DOHH2 (cell line): ENCODE data around the gene CNTN4.

Experiments
- H3F3A ChIP-seq: fragments of 200-600 bp; sonication (generic), shearing (Covaris generic); 2 replicates; pipeline ENCODE4 v1.6.0; 2016; ENCODE audit warnings: antibody characterized with exemption, mild to moderate bottlenecking; ENCODE audit not compliant: control insufficient read depth, insufficient read depth
- H3K27ac ChIP-seq: fragments of 200-600 bp; sonication (generic); 2 replicates; pipeline ENCODE4 v1.5.1; 2014; ENCODE audit warnings: low read depth, mild to moderate bottlenecking, low read length, moderate library complexity
- H3K27me3 ChIP-seq: fragments of 200-600 bp; sonication (generic); 2 replicates; pipeline ENCODE4 v1.6.1; 2014; ENCODE audit warnings: mild to moderate bottlenecking, low read length, mixed read lengths; ENCODE audit not compliant: control insufficient read depth
- H3K36me3 ChIP-seq: fragments of 200-600 bp; sonication (generic); 2 replicates; pipeline ENCODE4 v1.6.1; 2014; ENCODE audit warnings: mild to moderate bottlenecking, low read length, moderate library complexity, mixed read lengths; ENCODE audit not compliant: control insufficient read depth
- H3K4me1 ChIP-seq: fragments of 200-600 bp; sonication (generic); 2 replicates; pipeline ENCODE4 v1.6.1; 2014; ENCODE audit warnings: mild to moderate bottlenecking, low read length, mixed read lengths; ENCODE audit not compliant: control insufficient read depth
- H3K4me2 ChIP-seq: fragments of 200-600 bp; sonication (generic); 2 replicates; pipeline ENCODE4 v1.6.0; 2014; ENCODE audit warnings: mild to moderate bottlenecking, low read length, moderate library complexity
- H3K4me3 ChIP-seq: fragments of 200-600 bp; sonication (generic); 2 replicates; pipeline ENCODE4 v1.5.1; 2014; ENCODE audit warnings: mild to moderate bottlenecking, low read length, mixed read lengths
- H3K79me2 ChIP-seq: fragments of 200-600 bp; sonication (generic); 2 replicates; pipeline ENCODE4 v1.6.1; 2014; ENCODE audit warnings: mild to moderate bottlenecking, low read length, mixed read lengths; ENCODE audit not compliant: control insufficient read depth
- H3K9me2 ChIP-seq: fragments of 200-600 bp; sonication (generic); replicated peaks from 2 replicates; pipeline ENCODE4 v1.6.1; 2014; ENCODE audit warnings: mild to moderate bottlenecking, low read length, mixed read lengths; ENCODE audit not compliant: control insufficient read depth
- H3K9me3 ChIP-seq: fragments of 200-600 bp; sonication (generic); 2 replicates; pipeline ENCODE4 v1.6.1; 2014; ENCODE audit warnings: antibody characterized with exemption, low read length, mixed read lengths; ENCODE audit not compliant: control insufficient read depth, insufficient read depth
- H4K20me1 ChIP-seq: fragments of 200-600 bp; sonication (generic); 2 replicates; pipeline ENCODE4 v1.6.0; 2014; ENCODE audit warnings: low read depth, mild to moderate bottlenecking, antibody characterized with exemption, low read length, moderate library complexity; ENCODE audit not compliant: control insufficient read depth, insufficient read depth
- EZH2phosphoT487 ChIP-seq: fragments of 200-600 bp; sonication (generic); IDR thresholded peaks from 2 replicates; pipeline ENCODE4 v1.6.1; 2017; ENCODE audit warnings: borderline replicate concordance, mild to moderate bottlenecking, antibody characterized with exemption, low read length, moderate library complexity, mixed read lengths
- TF ChIP-seq, protein P1 (sequence below): fragments of 200-600 bp; sonication (generic); IDR thresholded peaks from one replicate; pipeline ENCODE4 v1.5.1; 2014; ENCODE audit warnings: antibody characterized with exemption, mild to moderate bottlenecking, low read depth, low read length; ENCODE audit not compliant: poor library complexity, severe bottlenecking

CNTN4 gene

GRCh38 chr3:3027976-3028567 lies 929.4 kb downstream of the CNTN4 start:
- no peak overlapping the region for H3K27ac ChIP-seq
- no peak overlapping the region for H3K4me2 ChIP-seq
- no peaks in the 10 kb centered on the region for H3K9me3 ChIP-seq
- no peaks in the 10 kb centered on the region for H3K36me3 ChIP-seq
- TF ChIP-seq EZH2phosphoT487 = no peak
- TF ChIP-seq, protein P1, sequence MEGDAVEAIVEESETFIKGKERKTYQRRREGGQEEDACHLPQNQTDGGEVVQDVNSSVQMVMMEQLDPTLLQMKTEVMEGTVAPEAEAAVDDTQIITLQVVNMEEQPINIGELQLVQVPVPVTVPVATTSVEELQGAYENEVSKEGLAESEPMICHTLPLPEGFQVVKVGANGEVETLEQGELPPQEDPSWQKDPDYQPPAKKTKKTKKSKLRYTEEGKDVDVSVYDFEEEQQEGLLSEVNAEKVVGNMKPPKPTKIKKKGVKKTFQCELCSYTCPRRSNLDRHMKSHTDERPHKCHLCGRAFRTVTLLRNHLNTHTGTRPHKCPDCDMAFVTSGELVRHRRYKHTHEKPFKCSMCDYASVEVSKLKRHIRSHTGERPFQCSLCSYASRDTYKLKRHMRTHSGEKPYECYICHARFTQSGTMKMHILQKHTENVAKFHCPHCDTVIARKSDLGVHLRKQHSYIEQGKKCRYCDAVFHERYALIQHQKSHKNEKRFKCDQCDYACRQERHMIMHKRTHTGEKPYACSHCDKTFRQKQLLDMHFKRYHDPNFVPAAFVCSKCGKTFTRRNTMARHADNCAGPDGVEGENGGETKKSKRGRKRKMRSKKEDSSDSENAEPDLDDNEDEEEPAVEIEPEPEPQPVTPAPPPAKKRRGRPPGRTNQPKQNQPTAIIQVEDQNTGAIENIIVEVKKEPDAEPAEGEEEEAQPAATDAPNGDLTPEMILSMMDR = no peak
- no peak overlapping the region for H3K4me3 ChIP-seq
- H4K20me1 ChIP-seq = no peaks in the 10 kb centered on the region
- no peaks in the 10 kb centered on the region for H3K4me1 ChIP-seq
- H3K79me2 ChIP-seq = no peaks in the 10 kb centered on the region
- no peaks in the 10 kb centered on the region for H3F3A ChIP-seq
- peaks cover 3% of the 10 kb centered on the region; the same call in 1 of the 2 replicates for H3K27me3 ChIP-seq
- no peaks in the 10 kb centered on the region for H3K9me2 ChIP-seq

GRCh38 chr3:3031326-3031725 lies 932.7 kb downstream of the CNTN4 start:
- Histone ChIP-seq H3K27me3 (no peaks in the 10 kb centered on the region), H4K20me1 (no peaks in the 10 kb centered on the region), H3K4me2 (no peak overlapping the region), H3K4me3 (no peak overlapping the region), H3K79me2 (no peaks in the 10 kb centered on the region), H3K9me3 (no peaks in the 10 kb centered on the region), H3K4me1 (no peaks in the 10 kb centered on the region), H3K36me3 (no peaks in the 10 kb centered on the region), H3F3A (no peaks in the 10 kb centered on the region), H3K27ac (no peak overlapping the region), H3K9me2 (no peaks in the 10 kb centered on the region)
- TF ChIP-seq, protein P1 = no peak
- no peak for TF ChIP-seq EZH2phosphoT487

GRCh38 chr3:3037156-3037555 lies 938.5 kb downstream of the CNTN4 start:
- Histone ChIP-seq H3F3A (no peaks in the 10 kb centered on the region), H3K9me2 (no peaks in the 10 kb centered on the region), H3K36me3 (no peaks in the 10 kb centered on the region), H3K27ac (no peak overlapping the region), H3K4me1 (no peaks in the 10 kb centered on the region), H4K20me1 (no peaks in the 10 kb centered on the region), H3K9me3 (no peaks in the 10 kb centered on the region), H3K4me2 (no peak overlapping the region), H3K79me2 (no peaks in the 10 kb centered on the region), H3K27me3 (no peaks in the 10 kb centered on the region), H3K4me3 (no peak overlapping the region)
- TF ChIP-seq EZH2phosphoT487 = no peak
- TF ChIP-seq, protein P1 = no peak
